ENCODE results near the gene TXNL1. TPM values are rescaled to one million over a fixed set of nuclear protein-coding genes. Genes with fewer than 3 reads are reported as not detected.

The TXNL1 gene
- total and polyA plus RNA-seq, 2 of the 13 experiments (the other 11 are each of a cell fraction or from before 2014, with no cell fraction given), result 41.9 to 73.1 TPM

GRCh38 chr18:56638232-56639103, at the start of gene TXNL1 (continued):
- TF ChIP-seq ZNF577 (CRISPR knock-in tag; IDR thresholded peaks at IDR 0.05; ENCODE audit: borderline replicate concordance, low read depth) (no peak), ZNF879 (CRISPR knock-in tag; IDR thresholded peaks at IDR 0.05) (no peak), ARNTL (CRISPR knock-in tag; IDR thresholded peaks at IDR 0.05) (no peak), MAFK (conservative IDR thresholded peaks at IDR 0.05 in 1 of 2, IDR thresholded peaks at IDR 0.05 in 1 of 2; ENCODE audit: low read length in 2 of 2) (peak in 1 of 2 experiments; percentile 37; a peak in 2 of 4 replicates), THAP8 (CRISPR knock-in tag; IDR thresholded peaks at IDR 0.05; ENCODE audit: borderline replicate concordance) (no peak), ZZZ3 (CRISPR knock-in tag; IDR thresholded peaks at IDR 0.05; ENCODE audit: borderline replicate concordance) (peak; percentile 71; the same call in 1 of the 2 replicates), ZNF788 (CRISPR knock-in tag; IDR thresholded peaks at IDR 0.05; ENCODE audit: borderline replicate concordance) (peak; percentile 69; the same call in 1 of the 2 replicates), CHCHD3 (CRISPR knock-in tag; IDR thresholded peaks at IDR 0.05) (no peak), ZNF101 (CRISPR knock-in tag; IDR thresholded peaks at IDR 0.05; ENCODE audit: borderline replicate concordance, low read depth) (no peak), REL (CRISPR knock-in tag; conservative IDR thresholded peaks at IDR 0.05) (no peak), TCF7L2 (IDR thresholded peaks at IDR 0.05; ENCODE audit: low read depth, low read length) (no peak), ZNF274 (CRISPR knock-in tag; IDR thresholded peaks at IDR 0.05) (no peak), NCOA2 (CRISPR knock-in tag; IDR thresholded peaks at IDR 0.05) (no peak), ZNF639 (CRISPR knock-in tag; conservative IDR thresholded peaks at IDR 0.05) (peak; percentile 55; the same call in 1 of the 2 replicates), ZNF230 (CRISPR knock-in tag; IDR thresholded peaks at IDR 0.05) (no peak), NCOR1 (IDR thresholded peaks at IDR 0.05; ENCODE audit: borderline replicate concordance, low read length) (no peak; the same call in 1 of the 2 replicates), ZNF329 (CRISPR knock-in tag; IDR thresholded peaks at IDR 0.05; ENCODE audit: low read depth) (no peak)
- TF ChIP-seq, protein P1, sequence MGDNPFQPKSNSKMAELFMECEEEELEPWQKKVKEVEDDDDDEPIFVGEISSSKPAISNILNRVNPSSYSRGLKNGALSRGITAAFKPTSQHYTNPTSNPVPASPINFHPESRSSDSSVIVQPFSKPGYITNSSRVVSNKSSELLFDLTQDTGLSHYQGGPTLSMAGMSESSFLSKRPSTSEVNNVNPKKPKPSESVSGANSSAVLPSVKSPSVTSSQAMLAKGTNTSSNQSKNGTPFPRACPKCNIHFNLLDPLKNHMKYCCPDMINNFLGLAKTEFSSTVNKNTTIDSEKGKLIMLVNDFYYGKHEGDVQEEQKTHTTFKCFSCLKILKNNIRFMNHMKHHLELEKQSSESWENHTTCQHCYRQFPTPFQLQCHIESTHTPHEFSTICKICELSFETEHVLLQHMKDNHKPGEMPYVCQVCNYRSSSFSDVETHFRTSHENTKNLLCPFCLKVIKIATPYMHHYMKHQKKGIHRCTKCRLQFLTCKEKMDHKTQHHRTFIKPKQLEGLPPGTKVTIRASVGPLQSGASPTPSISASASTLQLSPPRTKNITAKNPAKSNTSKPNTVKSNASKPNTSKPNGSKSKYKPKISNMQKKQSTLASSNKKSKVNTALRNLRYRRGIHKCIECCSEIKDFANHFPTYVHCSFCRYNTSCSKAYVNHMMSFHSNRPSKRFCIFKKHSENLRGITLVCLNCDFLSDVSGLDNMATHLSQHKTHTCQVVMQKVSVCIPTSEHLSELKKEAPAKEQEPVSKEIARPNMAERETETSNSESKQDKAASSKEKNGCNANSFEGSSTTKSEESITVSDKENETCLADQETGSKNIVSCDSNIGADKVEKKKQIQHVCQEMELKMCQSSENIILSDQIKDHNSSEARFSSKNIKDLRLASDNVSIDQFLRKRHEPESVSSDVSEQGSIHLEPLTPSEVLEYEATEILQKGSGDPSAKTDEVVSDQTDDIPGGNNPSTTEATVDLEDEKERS (CRISPR knock-in tag; IDR thresholded peaks at IDR 0.05), result no peak
- TF ChIP-seq, protein P2, sequence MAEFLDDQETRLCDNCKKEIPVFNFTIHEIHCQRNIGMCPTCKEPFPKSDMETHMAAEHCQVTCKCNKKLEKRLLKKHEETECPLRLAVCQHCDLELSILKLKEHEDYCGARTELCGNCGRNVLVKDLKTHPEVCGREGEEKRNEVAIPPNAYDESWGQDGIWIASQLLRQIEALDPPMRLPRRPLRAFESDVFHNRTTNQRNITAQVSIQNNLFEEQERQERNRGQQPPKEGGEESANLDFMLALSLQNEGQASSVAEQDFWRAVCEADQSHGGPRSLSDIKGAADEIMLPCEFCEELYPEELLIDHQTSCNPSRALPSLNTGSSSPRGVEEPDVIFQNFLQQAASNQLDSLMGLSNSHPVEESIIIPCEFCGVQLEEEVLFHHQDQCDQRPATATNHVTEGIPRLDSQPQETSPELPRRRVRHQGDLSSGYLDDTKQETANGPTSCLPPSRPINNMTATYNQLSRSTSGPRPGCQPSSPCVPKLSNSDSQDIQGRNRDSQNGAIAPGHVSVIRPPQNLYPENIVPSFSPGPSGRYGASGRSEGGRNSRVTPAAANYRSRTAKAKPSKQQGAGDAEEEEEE (CRISPR knock-in tag; IDR thresholded peaks at IDR 0.05; ENCODE audit: borderline replicate concordance), result peak; percentile 85; the same call in 1 of the 2 replicates
- TF ChIP-seq, protein P3, sequence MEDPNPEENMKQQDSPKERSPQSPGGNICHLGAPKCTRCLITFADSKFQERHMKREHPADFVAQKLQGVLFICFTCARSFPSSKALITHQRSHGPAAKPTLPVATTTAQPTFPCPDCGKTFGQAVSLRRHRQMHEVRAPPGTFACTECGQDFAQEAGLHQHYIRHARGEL (CRISPR knock-in tag; IDR thresholded peaks at IDR 0.05), result no peak

All from HepG2 (cell line).